ENCODE results near the gene CLIP2.
"Not testable (repeated sequence)": the region's sequence is repeated elsewhere in the genome, so short reads cannot be mapped to it uniquely, and the experiment has no call there.

CLIP2 gene

DNA sequence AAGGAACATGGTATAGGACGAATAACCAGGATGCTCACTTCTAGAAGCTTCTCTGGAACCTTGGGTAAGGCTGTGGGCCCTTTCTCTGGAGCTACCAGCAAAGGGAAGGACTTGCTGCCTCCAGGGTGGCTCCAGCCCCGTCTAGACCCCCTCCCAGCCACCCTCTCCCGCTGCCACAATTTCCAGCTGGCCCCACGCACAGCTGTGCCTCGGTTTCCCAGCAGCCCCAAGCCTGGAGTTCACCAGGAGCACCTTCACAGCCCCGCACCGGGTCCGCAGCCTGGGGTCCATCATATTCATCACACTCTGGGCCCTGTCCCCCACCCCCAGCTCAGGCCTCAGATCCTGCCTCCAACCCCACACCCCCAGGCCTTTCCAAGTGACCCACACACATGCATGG lies 128.9 kb downstream of the CLIP2 start:
- no peak for TF ChIP-seq MYC (IDR thresholded peaks at IDR 0.05; ENCODE audit: low read depth, low read length)
- TF ChIP-seq, protein P1, sequence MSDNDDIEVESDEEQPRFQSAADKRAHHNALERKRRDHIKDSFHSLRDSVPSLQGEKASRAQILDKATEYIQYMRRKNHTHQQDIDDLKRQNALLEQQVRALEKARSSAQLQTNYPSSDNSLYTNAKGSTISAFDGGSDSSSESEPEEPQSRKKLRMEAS (IDR thresholded peaks at IDR 0.05; ENCODE audit: low read depth, low read length), result no peak
- TF ChIP-seq CTCF (IDR thresholded peaks at IDR 0.05; ENCODE audit: low read depth, low read length), result no peak
- TF ChIP-seq POLR2A (IDR thresholded peaks at IDR 0.05; ENCODE audit: extremely low read depth, insufficient read length), result no peak
- DNase-seq (ENCODE audit: low read depth), result no peak
- no peak overlapping the region for H3K4me3 ChIP-seq (ENCODE audit: low read depth, low read length)

- H3K4me3 ChIP-seq (ENCODE audit: low read depth, low read length), result no peak overlapping the region
- TF ChIP-seq, protein P1 (IDR thresholded peaks at IDR 0.05; ENCODE audit: low read depth, low read length), result no peak
- no peak for TF ChIP-seq MYC (IDR thresholded peaks at IDR 0.05; ENCODE audit: low read depth, low read length)
- no peak for TF ChIP-seq CTCF (IDR thresholded peaks at IDR 0.05; ENCODE audit: low read depth, low read length)
- no peak for TF ChIP-seq POLR2A (IDR thresholded peaks at IDR 0.05; ENCODE audit: extremely low read depth, insufficient read length)
- no peak for DNase-seq (ENCODE audit: low read depth)
These were observed 129.3 kb downstream of the CLIP2 start for GRCh38 chr7:74418538-74418937.

DNA sequence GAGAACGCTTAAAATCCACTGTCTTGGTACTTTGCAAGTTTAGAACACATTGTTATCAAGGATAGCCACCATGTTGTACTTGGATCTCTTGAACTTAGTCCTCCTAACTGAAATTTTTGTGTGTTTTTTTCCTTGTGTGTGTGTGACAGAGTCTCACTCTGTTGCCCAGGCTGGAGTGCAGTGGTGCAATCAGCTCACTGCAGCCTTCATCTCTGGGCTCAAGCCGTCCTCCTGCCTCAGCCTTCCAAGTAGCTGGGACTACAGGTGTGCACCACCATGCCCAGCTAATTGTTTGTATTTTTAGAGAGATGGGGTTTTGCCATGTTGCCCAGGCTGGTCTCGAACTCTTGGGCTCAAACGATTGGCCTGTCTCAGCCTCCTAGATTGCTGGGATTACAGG lies 130.0 kb downstream of the CLIP2 start:
- not testable (repeated sequence) for DNase-seq (ENCODE audit: low read depth); H3K4me3 ChIP-seq (ENCODE audit: low read depth, low read length)

DNA sequence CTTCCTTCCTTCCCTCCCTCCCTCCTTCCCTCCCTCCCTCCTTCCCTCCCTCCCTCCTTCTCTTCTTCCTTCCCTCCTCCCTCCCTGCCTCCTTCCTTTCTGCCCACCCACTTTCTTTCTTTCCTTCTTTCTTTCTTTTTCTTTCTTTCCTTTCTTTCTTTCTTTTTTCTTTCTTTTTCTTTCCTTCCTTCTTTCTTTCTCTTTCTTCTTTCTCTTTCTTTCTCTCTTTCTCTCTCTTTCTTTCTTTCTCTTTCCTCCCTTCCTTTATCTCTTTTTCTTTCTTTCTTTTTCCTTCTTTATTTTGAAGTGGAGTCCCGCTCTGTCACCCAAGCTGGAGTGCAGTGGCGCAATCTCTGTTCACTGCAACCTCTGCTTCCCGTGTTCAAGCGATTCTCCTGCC lies 130.8 kb downstream of the CLIP2 start:
- TF ChIP-seq, protein P1 (IDR thresholded peaks at IDR 0.05; ENCODE audit: low read depth, low read length), result no peak
- no peak for TF ChIP-seq POLR2A (IDR thresholded peaks at IDR 0.05; ENCODE audit: extremely low read depth, insufficient read length)
- TF ChIP-seq MYC (IDR thresholded peaks at IDR 0.05; ENCODE audit: low read depth, low read length), result no peak
- no peak for TF ChIP-seq CTCF (IDR thresholded peaks at IDR 0.05; ENCODE audit: low read depth, low read length)
- no peak for DNase-seq (ENCODE audit: low read depth)

DNA sequence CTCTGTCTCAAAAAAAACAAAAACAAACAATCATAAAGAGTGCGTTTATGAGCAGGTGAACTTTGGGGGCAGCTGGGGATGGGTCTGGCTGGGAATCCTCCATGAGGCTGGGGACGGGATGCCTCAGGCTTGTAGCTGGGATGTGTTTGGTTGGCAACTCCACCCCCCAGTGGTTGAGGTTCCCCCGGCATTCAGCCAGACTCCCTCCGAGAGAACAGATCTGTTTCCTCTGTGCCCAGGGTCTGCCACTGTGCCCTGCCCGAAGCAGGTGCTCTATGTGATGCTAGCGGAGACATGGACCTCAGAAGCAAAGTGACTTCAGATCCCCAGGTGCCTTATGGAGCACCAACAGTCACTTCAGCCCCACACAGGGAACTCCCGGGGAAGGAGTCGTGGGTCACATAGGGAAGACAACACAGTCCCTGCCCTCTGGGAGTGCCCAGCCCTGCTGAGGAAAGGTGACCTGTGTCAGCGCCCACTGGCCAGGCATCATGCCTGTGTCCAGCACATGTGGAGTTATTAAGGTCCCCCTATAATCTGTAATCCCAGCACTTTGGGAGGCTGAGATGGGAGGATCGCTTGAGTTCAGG lies 135.2 kb downstream of the CLIP2 start:
- TF ChIP-seq POLR2A (IDR thresholded peaks at IDR 0.05; ENCODE audit: extremely low read depth, insufficient read length) (no peak), MYC (IDR thresholded peaks at IDR 0.05; ENCODE audit: low read depth, low read length) (no peak), CTCF (IDR thresholded peaks at IDR 0.05; ENCODE audit: low read depth, low read length) (no peak)
- TF ChIP-seq, protein P1 (IDR thresholded peaks at IDR 0.05; ENCODE audit: low read depth, low read length), result no peak
- DNase-seq (ENCODE audit: low read depth), result no peak
- no peak overlapping the region for H3K4me3 ChIP-seq (ENCODE audit: low read depth, low read length)

More for the DNA sequence above, 130.8 kb downstream of the CLIP2 start:
- H3K4me3 ChIP-seq (ENCODE audit: low read depth, low read length), result no peak overlapping the region

GRCh38 chr7:74428023-74428422 lies 138.8 kb downstream of the CLIP2 start:
- DNase-seq (ENCODE audit: low read depth), result no peak
- TF ChIP-seq MYC (IDR thresholded peaks at IDR 0.05; ENCODE audit: low read depth, low read length) (no peak), CTCF (IDR thresholded peaks at IDR 0.05; ENCODE audit: low read depth, low read length) (no peak), POLR2A (IDR thresholded peaks at IDR 0.05; ENCODE audit: extremely low read depth, insufficient read length) (no peak)
- TF ChIP-seq, protein P1 (IDR thresholded peaks at IDR 0.05; ENCODE audit: low read depth, low read length), result no peak
- no peak overlapping the region for H3K4me3 ChIP-seq (ENCODE audit: low read depth, low read length)

All from NB4 (cell line).